DMS 273 (cell line): Measurements from ENCODE around the gene STRN3.
A peak's percentile ranks its signal among the peaks of the same experiment; 100 is the strongest.

Experiments
- DNase-seq: peaks from one replicate; lab custom pipeline; 2025; ENCODE audit not compliant: unreplicated experiment; lab: John Stamatoyannopoulos, UW

Gene STRN3

DNA sequence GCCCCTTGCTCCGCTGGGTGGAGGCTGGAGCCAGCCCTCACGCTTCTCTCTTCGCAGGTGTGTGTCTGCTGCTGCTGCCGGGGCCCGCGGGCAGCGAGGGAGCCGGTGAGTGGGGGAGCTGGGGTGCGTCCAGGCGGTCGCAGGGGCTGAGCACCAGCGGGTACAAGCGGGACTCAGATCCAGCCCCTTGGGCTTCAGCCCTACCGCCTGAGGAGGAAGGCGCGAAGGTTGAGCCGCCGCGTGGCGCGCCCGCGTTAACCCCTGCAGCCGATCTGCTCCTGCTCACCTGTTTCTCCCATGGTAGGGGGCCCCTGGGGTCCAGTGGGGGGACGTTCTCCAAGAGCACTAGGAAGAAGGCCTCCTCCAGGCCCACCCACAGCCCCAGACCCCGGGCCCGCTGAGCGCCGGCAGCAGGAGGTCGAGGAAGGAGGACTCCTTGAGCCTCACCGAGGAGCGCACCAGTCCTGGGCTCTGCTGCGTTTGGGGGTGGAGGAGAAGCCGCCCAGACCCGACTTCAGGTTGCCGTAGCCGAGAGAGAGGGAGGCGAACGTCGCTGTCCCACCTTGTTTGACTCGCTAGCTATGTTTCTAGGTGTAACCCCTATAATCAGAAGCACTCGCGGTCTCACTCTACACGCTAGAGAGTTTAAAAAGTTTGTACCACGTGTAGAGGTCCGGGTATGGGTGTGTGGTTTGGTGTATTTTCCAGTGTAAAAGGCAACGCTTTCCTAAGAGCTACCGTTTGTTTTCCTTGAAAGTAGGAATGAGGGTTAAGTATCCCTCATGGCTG is 151.0 kb downstream of the STRN3 start:
- DNase-seq = peak; percentile 42

DNA sequence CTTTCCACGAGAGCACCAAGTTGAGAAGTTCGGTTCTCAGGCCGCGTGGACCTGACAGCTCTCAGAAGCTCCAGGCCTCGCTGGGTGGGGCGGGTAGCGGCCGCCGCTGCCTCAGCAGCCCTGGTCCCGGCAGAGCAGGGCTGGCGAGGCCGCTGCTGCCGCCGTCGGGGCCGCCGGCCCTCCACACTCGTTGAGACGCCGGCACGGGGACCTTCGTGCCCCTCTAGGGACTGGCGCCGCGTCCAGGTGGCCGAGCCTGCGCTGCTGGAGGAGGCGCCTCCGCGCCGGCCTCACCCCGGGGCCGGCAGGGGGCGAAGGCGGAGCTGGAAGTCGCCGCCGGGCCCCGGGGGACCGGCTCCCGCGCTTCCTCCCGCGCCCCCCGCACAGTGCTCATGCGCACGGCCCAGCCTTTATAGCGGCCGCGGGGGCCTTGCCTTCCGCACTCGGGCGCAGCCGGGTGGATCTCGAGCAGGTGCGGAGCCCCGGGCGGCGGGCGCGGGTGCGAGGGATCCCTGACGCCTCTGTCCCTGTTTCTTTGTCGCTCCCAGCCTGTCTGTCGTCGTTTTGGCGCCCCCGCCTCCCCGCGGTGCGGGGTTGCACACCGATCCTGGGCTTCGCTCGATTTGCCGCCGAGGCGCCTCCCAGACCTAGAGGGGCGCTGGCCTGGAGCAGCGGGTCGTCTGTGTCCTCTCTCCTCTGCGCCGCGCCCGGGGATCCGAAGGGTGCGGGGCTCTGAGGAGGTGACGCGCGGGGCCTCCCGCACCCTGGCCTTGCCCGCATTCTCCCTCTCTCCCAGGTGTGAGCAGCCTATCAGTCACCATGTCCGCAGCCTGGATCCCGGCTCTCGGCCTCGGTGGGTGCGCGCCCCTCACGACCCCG is 151.8 kb downstream of the STRN3 start, which contains the start of gene COCH:
COCH (plus strand) TSS at position 440 of the 879 bp plus-strand sequence; CDS start at position 820, 380 bp downstream.
- peak; percentile 84 for DNase-seq

DNA sequence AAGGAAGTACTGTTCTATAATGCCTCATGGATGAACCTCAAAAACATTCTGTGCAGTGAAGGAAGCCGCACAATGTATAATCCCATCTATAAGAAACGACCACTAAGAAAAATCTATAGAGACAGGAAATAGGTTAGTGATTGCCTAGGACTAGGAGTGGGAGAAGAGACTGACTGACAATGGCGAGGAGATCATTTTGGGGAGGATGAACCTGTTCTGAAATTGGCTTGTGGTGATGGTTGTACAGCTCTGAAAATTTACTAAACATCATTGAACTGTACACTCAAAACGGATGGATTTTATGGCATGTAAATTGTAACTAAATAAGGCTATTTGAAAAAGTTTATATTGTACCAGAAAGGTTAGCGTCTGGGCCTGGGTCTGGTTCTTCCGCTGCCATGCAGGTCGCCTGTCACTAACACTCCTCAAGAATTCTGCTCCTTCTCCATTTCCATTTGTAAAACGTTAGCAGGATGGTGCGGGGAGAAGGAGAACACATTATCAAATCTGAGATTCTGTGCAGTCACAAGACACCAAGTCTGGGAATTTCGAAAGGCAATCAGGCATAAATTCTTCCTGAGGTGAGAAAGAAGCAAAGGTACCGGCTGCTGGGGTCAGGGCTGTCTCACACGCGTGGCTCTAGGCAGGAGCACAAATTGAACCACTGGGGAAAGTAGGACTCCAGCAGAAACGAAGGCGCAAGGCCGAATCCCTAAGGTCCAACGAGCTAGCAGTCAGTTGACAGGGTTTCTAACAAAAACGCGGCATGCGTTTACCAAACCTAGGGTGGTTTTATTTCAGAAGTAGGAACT is 152.7 kb downstream of the STRN3 start:
- no peak for DNase-seq

DNA sequence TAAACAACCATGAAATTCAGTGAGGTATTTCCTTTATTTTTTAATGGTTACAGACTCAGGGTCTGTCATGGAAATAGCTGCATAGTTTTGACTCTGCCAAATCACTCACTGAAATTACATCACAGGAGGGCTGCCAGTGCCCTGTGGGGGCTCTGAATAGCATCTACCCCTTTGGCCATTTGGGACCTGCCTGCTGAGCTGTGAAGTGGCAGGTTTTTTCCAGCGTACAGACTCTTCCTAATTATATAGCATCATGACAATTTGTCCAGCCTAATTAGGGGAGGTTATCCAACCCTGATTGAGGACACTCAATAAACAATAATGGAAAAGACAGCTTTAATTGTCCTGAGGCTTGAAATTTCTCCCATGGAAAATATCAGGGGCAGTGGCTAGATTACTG is 153.6 kb downstream of the STRN3 start:
- DNase-seq = no peak

DNA sequence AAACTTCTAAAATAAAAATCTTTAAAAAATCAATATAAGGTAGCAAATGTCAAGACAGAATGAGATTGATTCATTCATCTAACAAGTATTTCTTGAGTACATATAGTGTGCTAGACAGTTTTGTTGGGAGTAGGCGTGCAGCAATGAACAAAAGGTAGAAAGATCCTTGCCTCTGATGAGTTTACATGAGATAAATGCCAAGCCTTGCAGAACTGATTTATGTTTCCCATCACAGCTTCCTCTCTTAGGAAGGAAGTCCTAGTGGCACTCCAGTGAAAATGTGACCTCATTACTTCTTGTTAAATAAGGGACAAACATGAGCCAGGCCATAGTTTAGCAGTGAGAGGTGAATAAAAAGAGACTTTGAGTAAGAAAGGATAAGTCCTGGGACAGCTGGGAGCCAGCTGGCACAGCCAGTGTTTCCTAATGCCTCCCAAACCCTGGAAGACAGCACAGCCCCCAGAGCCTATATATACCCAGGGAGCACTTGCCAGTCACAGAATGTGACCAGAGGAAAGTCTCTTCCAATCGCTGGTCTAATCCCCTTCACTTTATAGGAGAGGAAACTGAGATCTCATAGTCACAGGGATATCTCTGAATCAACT is 156.5 kb downstream of the STRN3 start:
- peak; percentile 50 for DNase-seq

DNA sequence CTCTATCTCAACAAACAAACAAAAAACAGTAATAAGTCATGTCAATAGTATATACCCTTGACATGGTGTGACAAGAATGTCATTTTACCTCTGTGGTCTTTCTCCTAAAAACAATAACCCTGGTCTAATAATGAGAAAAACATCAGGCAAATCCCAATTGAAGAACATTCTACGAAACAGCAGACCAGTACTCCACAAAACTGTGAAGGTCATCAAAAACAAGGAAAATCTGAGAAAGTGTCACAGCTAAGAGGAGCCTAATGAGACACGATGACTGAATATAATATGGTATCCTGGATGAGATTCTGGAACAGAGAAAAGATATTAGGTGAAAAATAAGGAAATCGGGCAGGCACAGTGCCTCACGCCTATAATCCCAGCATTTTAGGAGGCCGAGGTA is 157.4 kb downstream of the STRN3 start:
- no peak for DNase-seq

DNA sequence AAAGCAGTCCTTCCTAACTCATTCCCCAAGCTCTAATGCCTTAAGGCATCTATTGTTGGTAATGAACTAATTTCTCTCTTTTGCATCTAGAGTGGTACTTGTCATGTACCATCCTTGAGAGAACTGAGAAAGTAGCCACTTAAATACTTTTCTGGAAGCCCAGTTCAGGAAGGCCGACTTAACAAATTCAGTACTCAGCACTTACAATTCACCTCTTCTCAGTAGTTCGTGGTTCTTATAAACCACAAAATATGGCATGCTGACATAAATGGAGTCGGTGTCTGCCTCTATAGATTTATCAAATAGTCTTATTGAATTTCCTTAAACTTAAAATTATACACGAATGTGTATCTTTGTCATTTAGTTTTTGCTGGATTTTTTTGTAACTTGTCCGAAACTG is 161.2 kb downstream of the STRN3 start:
- no peak for DNase-seq

DNA sequence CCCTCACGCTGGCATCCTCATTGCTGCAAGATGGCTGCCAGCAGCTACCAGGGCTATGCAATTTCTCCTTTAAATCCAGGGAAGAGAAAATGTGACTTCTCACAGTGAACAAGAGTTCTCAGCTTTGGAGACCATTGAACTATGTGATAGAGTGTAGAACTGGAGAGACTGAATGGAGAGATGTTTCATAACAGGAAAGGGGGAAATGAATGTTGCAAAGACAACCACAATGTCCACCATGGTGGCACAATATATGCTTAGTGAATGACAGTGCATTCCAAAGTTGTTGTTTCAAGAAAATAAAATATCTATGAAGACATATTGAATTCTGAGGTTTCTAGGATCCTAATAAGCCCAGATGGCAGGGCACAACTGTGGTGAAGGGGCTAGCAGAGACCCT is 165.0 kb downstream of the STRN3 start:
- no peak for DNase-seq

DNA sequence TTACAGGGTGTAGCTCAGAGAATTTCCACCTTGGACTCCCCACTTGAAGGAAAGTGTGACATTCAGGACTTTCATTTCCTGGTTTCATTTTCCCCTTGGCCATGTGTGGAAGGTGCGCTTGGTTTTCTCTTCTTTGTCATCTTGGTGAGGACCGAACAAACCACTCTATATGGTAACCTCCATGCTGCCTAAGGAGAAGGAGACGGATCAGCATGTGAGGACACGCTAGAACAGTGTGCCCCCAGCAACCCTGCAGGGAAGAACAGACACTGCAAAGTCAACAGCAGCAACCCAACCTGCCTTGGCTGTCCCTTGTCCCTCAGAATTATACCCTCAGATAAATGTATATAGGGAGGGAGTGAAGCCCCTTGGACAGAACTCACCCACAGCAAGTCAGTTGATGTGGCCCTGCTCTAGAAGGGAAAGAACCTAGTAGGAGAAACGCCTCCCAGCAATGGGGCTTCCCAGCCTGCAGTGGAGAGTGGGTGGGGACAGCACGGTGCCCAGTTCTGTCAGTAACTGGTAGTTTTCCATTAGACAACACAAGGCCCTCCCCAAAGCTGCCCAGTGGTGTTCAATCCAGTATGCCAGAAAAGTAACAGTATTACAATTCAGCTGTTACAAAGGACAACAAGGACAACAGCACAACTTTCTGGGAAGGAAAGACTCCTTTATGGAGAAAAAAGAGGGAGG is 170.7 kb downstream of the STRN3 start:
- no peak for DNase-seq

DNA sequence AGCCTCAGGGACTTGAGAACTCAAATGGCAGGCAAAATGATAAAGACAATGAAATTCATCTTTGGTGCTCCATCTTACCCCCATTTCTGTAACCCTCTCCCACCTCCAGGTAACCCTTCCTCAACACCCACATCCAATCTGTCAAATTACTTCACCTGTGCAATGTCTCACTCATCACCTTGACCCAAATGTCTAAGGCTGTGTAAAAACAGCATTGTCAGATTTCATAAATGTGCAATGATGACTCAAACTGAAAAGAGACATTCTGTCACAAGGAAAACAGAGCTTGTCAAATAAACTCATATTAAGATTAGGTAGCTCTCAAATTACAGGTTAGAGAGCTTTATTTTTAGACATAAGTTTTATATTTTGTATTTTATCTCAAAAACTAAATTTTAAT is 171.7 kb downstream of the STRN3 start:
- DNase-seq = no peak

DNA sequence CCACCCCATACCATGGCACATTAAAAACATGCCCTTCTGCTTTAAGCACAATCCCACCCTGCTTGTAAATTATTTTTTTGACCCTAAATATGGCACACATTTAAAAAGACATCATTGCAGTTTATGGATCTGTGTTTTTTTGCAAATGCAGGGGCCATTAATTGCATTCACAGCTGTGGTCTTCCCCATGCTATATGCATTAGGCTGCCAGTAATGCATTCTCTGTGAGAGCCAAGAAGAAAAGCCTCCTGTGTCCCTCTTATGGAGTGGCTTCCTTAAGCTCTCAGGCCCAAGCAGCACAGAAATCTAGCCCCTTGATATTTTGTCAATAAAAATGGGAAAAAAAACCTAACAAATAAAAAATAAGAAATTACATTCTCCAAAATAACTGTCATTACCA is 172.2 kb downstream of the STRN3 start:
- DNase-seq = no peak

DNA sequence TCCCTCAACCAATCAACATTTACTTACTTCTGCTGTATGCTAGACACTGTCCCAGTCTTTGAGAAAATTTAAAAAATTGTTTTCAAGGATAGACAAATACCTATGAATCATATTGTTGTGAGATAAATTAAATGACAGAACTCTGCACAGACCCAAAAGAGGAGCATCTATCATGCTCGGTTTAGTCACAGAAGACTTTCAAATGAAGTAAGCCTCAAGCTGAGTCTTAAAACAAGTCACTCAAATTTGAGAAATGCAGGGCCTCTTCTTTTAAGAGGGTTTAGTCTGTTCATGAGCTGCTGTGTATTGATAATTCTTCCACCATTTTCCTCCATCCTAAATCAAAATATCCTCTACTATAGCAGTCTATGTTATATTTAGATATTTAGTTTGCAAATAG is 176.2 kb downstream of the STRN3 start:
- DNase-seq = no peak

DNA sequence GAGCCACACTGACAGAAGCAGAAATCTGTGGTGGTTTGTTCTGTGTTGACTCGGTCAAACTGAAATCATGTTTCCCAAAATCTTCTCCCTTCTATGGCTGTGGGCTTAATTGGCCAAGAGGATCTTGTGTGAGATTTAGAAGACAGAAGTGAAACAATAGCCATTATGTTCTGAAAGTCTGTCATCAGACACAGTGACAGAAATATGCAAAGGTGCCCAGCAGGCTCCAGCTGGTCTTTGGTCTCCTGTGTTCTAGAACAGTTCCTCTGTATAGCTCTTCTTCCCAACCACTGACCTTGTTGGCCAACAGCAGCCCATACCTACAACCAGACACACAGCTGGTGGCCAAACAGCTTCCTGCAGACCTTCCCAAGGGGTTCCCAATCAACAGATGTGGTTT is 176.8 kb downstream of the STRN3 start:
- DNase-seq = no peak

DNA sequence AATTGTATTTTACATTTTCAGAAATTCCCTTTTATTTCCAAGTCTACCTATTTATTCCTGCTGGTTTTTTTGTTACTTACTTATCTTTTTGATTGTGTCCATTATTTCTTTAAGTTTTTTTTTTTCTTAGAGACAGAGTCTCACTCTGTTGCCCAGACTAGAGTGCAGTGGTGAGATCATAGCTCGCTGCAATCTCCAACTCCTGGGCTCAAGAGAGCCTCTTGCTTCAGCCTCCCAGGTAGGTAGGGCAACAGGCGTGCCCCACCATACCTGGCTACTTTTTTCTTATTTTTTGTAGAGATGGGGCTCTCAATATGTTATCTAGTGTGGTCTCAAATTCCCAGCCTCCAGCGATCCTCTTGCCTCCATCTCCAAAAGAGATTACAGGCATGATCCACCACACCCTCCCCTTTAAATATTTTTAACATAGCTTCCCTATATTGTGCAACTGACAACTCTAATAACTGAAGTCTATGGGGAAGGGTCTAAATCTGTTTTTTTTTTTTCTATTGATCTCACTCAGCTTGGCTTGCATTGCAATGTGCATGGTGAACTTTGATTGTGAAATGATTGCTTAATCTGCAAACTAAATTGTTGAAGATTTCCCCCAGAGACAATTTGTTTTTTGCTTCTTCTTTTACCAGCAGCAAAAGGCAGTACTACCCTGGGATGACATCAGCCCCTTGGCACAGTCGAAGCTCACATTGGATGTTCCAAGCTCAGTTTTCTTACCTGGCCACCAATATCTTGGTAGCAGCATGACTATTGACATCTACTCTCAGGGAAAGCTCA is 177.5 kb downstream of the STRN3 start:
- no peak for DNase-seq
